Spleen (tissue), 11 donors: Measurements from ENCODE around the gene MVK. TPM values are rescaled to one million over a fixed set of nuclear protein-coding genes. Genes with fewer than 3 reads are reported as not detected.

ENCODE experiments used
- DNase-seq: peaks from one replicate; pipeline ENCODE4 v3.0.0-alpha.2; 2020
- H3K27ac ChIP-seq, 8 donors: fragments of 200-600 bp; sonication (generic) in 7 of 8; 1 replicate in 4 of 8; 2 replicates in 4 of 8; pipeline versions ENCODE4 v1.5.0 to v1.8.0; 2016 to 2021; ENCODE audit warnings: inconsistent platforms in 4 of 8, mild to moderate bottlenecking in 4 of 8, moderate library complexity in 1 of 8
- H3K27me3 ChIP-seq, 7 donors: fragments of 200-600 bp; sonication (generic) in 6 of 7; replicated peaks in 1 of 7; 1 replicate in 4 of 7; 2 replicates in 3 of 7; pipeline versions ENCODE4 v1.5.0 to v1.8.0; 2016 to 2021; ENCODE audit warnings: inconsistent platforms in 3 of 7, mild to moderate bottlenecking in 1 of 7
- H3K36me3 ChIP-seq, 6 donors: fragments of 200-600 bp; sonication (generic) in 5 of 6; 1 replicate in 4 of 6; 2 replicates in 2 of 6; pipeline versions ENCODE4 v1.5.0 to v1.8.0; 2016 to 2021; ENCODE audit warnings: inconsistent platforms in 2 of 6
- H3K4me1 ChIP-seq, 6 donors: fragments of 200-600 bp; sonication (generic) in 5 of 6; 1 replicate in 3 of 6; 2 replicates in 3 of 6; pipeline versions ENCODE4 v1.5.0 to v1.8.0; 2016 to 2021; ENCODE audit warnings: inconsistent platforms in 3 of 6
- H3K4me3 ChIP-seq, 8 donors: fragments of 200-600 bp; sonication (generic) in 7 of 8; 1 replicate in 4 of 8; 2 replicates in 4 of 8; pipeline versions ENCODE4 v1.5.0 to v1.8.0; 2016 to 2021; ENCODE audit warnings: inconsistent platforms in 4 of 8, mild to moderate bottlenecking in 4 of 8, moderate library complexity in 2 of 8
- H3K9me3 ChIP-seq, 8 donors: fragments of 200-600 bp; sonication (generic) in 7 of 8; 1 replicate in 4 of 8; 2 replicates in 4 of 8; pipeline versions ENCODE4 v1.5.0 to v1.8.0; 2016 to 2021; ENCODE audit warnings: inconsistent platforms in 4 of 8
- CTCF ChIP-seq, 11 experiments: fragments of 200-600 bp in 7 of 11; fragments of 450-650 bp in 4 of 11; sonication (generic) in 4 of 11; IDR thresholded peaks in 8 of 11; conservative IDR thresholded peaks in 3 of 11; 1 replicate in 7 of 11; 2 replicates in 4 of 11; pipeline versions ENCODE4 v1.4.0 to v1.8.0; 2016 to 2021; ENCODE audit warnings: antibody characterized with exemption in 11 of 11, inconsistent platforms in 4 of 11, mild to moderate bottlenecking in 1 of 11
- POLR2A ChIP-seq, 3 donors: fragments of 450-650 bp; IDR thresholded peaks; one replicate each; pipeline ENCODE4 v1.5.1; 2017; ENCODE audit warnings: antibody characterized with exemption in 3 of 3, mild to moderate bottlenecking in 1 of 3
- POLR2AphosphoS5 ChIP-seq, 3 donors: sonication (generic); formaldehyde crosslinking; IDR thresholded peaks; one replicate each; pipeline ENCODE4 v1.5.1; 2017; ENCODE audit warnings: antibody characterized with exemption in 3 of 3
- WGBS, 5 donors: extraction: QIAGEN DNeasy Blood & Tissue Kit in 3 of 5; methylation state at CpG; one replicate each; pipeline versions ENCODE4 v1.1.5 to v1.1.7; 2013 to 2018; 5-methylcytosine and 5-hydroxymethylcytosine counted together
- intact Hi-C: fragments of 100-400 bp; cut with DNase I; formaldehyde crosslinking; loops from one replicate; pipeline ENCODE4 v1.15.0; 2023; ENCODE audit warnings: low total_unique reads
- polyA plus RNA-seq, 3 donors: library from polyadenylated mRNA; stranded (reverse); fragments of 200-250 nt; gene quantifications; one replicate each; pipeline ENCODE4 v1.2.1, GENCODE V29; 2013
- total RNA-seq, 7 donors: library from RNA; depleted of rRNA in 3 of 7; stranded (reverse); fragments of >200 nt in 3 of 7; fragmentation: NEBNext Ultra II Directional in 4 of 7; extraction: Animal tissue kit (Norgen Biotek cat#: 25700) in 4 of 7; gene quantifications; one replicate each; pipeline versions ENCODE4 v1.1.0 to v1.2.1, GENCODE V29; 2016 to 2021
- donor health status: healthy with polysubstance abuse.
- donor health status: DM: no; HTN: no; CAD: no; lungs with moderate emphysema.
- donor health status: DM: no; HTN: no; CAD: no.
- donor health status: Bipolar disorder and iron deficiency.
- donor health status: healthy.
- donor health status: DM: no; HTN: no; CAD: no.
- donor health status: DM: yes; HTN: yes; CAD: no.

Gene MVK
- total and polyA plus RNA-seq, 10 donors = 6.2 to 16.5 (median 9.4) TPM

- DNase-seq = no peak
- Histone ChIP-seq H3K9me3 (no peaks in the 10 kb centered on the region), H3K4me3 (no peak overlapping the region), H3K4me1 (peaks cover 0 to 11% (median 0%) of the 10 kb centered on the region in 6 donors), H3K36me3 (no peaks in the 10 kb centered on the region), H3K27me3 (peaks cover 0 to 47% (median 5%) of the 10 kb centered on the region in 7 donors), H3K27ac (no peak overlapping the region)
- intact Hi-C loops = no loop called here
- TF ChIP-seq POLR2AphosphoS5 (IDR thresholded peaks at IDR 0.05) (no peak), CTCF (IDR thresholded peaks at IDR 0.05 in 8 of 11, conservative IDR thresholded peaks at IDR 0.05 in 3 of 11) (no peak), POLR2A (IDR thresholded peaks at IDR 0.05) (no peak)
- 77 to 92% (median 83%) methylated on average over 4 of the region's 4 CpGs; no CpG with 5 or more reads in 1 of the 5 donors for WGBS, 5 donors
Measured at GRCh38 chr12:109548258-109548657, 25.3 kb upstream of the MVK start.

- 49 to 69% (median 62%) methylated on average over 15 of the region's 15 CpGs for WGBS, 5 donors
- Histone ChIP-seq H3K27me3 (peaks cover 0 to 47% (median 5%) of the 10 kb centered on the region in 7 donors), H3K9me3 (no peaks in the 10 kb centered on the region), H3K36me3 (no peaks in the 10 kb centered on the region), H3K4me1 (peaks cover 0 to 11% (median 0%) of the 10 kb centered on the region in 6 donors), H3K4me3 (no peak overlapping the region), H3K27ac (no peak overlapping the region)
- DNase-seq = no peak
- TF ChIP-seq POLR2A (IDR thresholded peaks at IDR 0.05) (no peak), POLR2AphosphoS5 (IDR thresholded peaks at IDR 0.05) (no peak), CTCF (IDR thresholded peaks at IDR 0.05 in 8 of 11, conservative IDR thresholded peaks at IDR 0.05 in 3 of 11) (no peak)
- intact Hi-C loops = no loop called here
Measured at GRCh38 chr12:109549613-109550270, 23.9 kb upstream of the MVK start.

GRCh38 chr12:109550281-109550680, 23.3 kb upstream of the MVK start:
- no peaks in the 10 kb centered on the region for H3K9me3 ChIP-seq
- DNase-seq = no peak
- WGBS, 5 donors = 71 to 78% (median 75%) methylated on average over 12 of the region's 12 CpGs
- peaks cover 0 to 7% (median 0%) of the 10 kb centered on the region in 6 donors for H3K4me1 ChIP-seq
- no peak for TF ChIP-seq POLR2A (IDR thresholded peaks at IDR 0.05)
- no peak for TF ChIP-seq CTCF (IDR thresholded peaks at IDR 0.05 in 8 of 11, conservative IDR thresholded peaks at IDR 0.05 in 3 of 11)
- no peak for TF ChIP-seq POLR2AphosphoS5 (IDR thresholded peaks at IDR 0.05)
- H3K36me3 ChIP-seq = no peaks in the 10 kb centered on the region
- intact Hi-C loops = no loop called here
- H3K4me3 ChIP-seq = no peak overlapping the region
- peaks cover 0 to 47% (median 5%) of the 10 kb centered on the region in 7 donors for H3K27me3 ChIP-seq
- H3K27ac ChIP-seq = no peak overlapping the region

- no peaks in the 10 kb centered on the region for H3K36me3 ChIP-seq
- H3K9me3 ChIP-seq = no peaks in the 10 kb centered on the region
- no peak for DNase-seq
- 84 to 89% (median 86%) methylated on average over 4 to 6 of the region's 6 CpGs for WGBS, 5 donors
- peaks cover 0 to 39% (median 5%) of the 10 kb centered on the region in 7 donors for H3K27me3 ChIP-seq
- H3K27ac ChIP-seq = no peak overlapping the region
- no peak for TF ChIP-seq POLR2A (IDR thresholded peaks at IDR 0.05)
- TF ChIP-seq CTCF (IDR thresholded peaks at IDR 0.05 in 8 of 11, conservative IDR thresholded peaks at IDR 0.05 in 3 of 11) = no peak
- TF ChIP-seq POLR2AphosphoS5 (IDR thresholded peaks at IDR 0.05) = no peak
- intact Hi-C loops = no loop called here
- H3K4me1 ChIP-seq = peaks cover 0 to 5% (median 0%) of the 10 kb centered on the region in 6 donors
- no peak overlapping the region for H3K4me3 ChIP-seq
Measured at GRCh38 chr12:109551108-109551507, 22.5 kb upstream of the MVK start.
